Vagina (tissue), 2 donors: ENCODE data around the gene DOCK4. TPM values are rescaled to one million over a fixed set of nuclear protein-coding genes. Genes with fewer than 3 reads are reported as not detected.

Experiments
- DNase-seq, 2 donors: peaks; one replicate each; pipeline ENCODE4 v3.0.0-alpha.2; 2017; ENCODE audit errors: extremely low spot score in 2 of 2
- H3K27ac ChIP-seq: fragments of 200-600 bp; sonication (generic); one replicate; pipeline ENCODE4 v1.5.1; 2019
- H3K27me3 ChIP-seq: fragments of 200-600 bp; sonication (generic); one replicate; pipeline ENCODE4 v1.5.1; 2019
- H3K36me3 ChIP-seq, 2 donors: fragments of 200-600 bp; sonication (generic); one replicate each; pipeline ENCODE4 v1.5.1; 2017 to 2019
- H3K4me1 ChIP-seq: fragments of 200-600 bp; sonication (generic); one replicate; pipeline ENCODE4 v1.5.1; 2019
- H3K4me3 ChIP-seq, 2 donors: fragments of 200-600 bp; sonication (generic); 1 replicate in 1 of 2; 2 replicates in 1 of 2; pipeline ENCODE4 v1.5.1; 2016 to 2019
- H3K9me3 ChIP-seq: fragments of 200-600 bp; sonication (generic); one replicate; pipeline ENCODE4 v1.5.1; 2019
- POLR2A ChIP-seq, 2 donors: fragments of 450-650 bp; IDR thresholded peaks; one replicate each; pipeline ENCODE4 v1.6.1; 2017; ENCODE audit warnings: antibody characterized with exemption in 2 of 2, mild to moderate bottlenecking in 2 of 2, moderate library complexity in 2 of 2
- POLR2AphosphoS5 ChIP-seq, 2 donors: sonication (generic); formaldehyde crosslinking; IDR thresholded peaks; one replicate each; pipeline ENCODE4 v1.9.0; 2017; ENCODE audit warnings: antibody characterized with exemption in 2 of 2, mild to moderate bottlenecking in 2 of 2, low read depth in 1 of 2; ENCODE audit not compliant: insufficient read depth in 1 of 2
- intact Hi-C: fragments of 100-400 bp; cut with DNase I; formaldehyde crosslinking; loops from one replicate; pipeline ENCODE4 v1.15.1; 2023
- total RNA-seq: library from RNA; depleted of rRNA; stranded (reverse); fragments of >200 nt; gene quantifications from one replicate; pipeline ENCODE4 v1.2.3, GENCODE V29; 2016
- TF ChIP-seq, protein P1 (sequence below), 3 experiments: fragments of 450-650 bp in 2 of 3; fragments of 200-600 bp in 1 of 3; sonication (generic) in 1 of 3; IDR thresholded peaks; one replicate each; pipeline ENCODE4 v1.5.1; 2017 to 2019; ENCODE audit warnings: antibody characterized with exemption in 3 of 3, mild to moderate bottlenecking in 2 of 3, moderate library complexity in 2 of 3

Gene DOCK4
- total RNA-seq, 1 donor from 2014 or later, result 40.3 TPM

DNA sequence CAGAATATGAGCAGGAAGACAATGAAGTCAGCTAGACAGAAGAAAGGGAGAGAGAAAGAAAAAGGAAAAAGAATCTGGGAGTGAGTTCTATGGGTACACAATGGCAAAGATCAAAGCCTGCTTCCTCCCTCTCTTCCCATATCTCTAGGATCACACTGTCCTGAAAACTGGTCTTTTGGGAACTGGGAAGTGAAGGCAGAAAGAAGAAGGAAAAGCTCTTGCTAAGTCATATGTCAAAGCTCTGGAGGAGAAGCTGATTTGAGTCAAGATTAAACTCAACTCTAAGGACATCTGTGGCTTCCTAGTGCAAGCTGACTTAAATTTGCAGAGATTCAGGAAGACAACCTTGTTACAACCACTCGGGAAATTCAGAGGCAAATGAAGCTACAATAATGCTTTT lies 147.5 kb downstream of the DOCK4 start:
- no peak overlapping the region for H3K27ac ChIP-seq
- no peak overlapping the region for H3K4me3 ChIP-seq
- peaks cover 7% of the 10 kb centered on the region for H3K4me1 ChIP-seq
- H3K36me3 ChIP-seq, result no peaks in the 10 kb centered on the region
- intact Hi-C loops, result no loop called here
- no peaks in the 10 kb centered on the region for H3K9me3 ChIP-seq
- TF ChIP-seq, protein P1, sequence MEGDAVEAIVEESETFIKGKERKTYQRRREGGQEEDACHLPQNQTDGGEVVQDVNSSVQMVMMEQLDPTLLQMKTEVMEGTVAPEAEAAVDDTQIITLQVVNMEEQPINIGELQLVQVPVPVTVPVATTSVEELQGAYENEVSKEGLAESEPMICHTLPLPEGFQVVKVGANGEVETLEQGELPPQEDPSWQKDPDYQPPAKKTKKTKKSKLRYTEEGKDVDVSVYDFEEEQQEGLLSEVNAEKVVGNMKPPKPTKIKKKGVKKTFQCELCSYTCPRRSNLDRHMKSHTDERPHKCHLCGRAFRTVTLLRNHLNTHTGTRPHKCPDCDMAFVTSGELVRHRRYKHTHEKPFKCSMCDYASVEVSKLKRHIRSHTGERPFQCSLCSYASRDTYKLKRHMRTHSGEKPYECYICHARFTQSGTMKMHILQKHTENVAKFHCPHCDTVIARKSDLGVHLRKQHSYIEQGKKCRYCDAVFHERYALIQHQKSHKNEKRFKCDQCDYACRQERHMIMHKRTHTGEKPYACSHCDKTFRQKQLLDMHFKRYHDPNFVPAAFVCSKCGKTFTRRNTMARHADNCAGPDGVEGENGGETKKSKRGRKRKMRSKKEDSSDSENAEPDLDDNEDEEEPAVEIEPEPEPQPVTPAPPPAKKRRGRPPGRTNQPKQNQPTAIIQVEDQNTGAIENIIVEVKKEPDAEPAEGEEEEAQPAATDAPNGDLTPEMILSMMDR (IDR thresholded peaks at IDR 0.05), result no peak
- TF ChIP-seq POLR2AphosphoS5 (IDR thresholded peaks at IDR 0.05; ENCODE audit: insufficient read depth in 1 of 2, low read depth in 1 of 2) (no peak), POLR2A (IDR thresholded peaks at IDR 0.05) (no peak)
- H3K27me3 ChIP-seq, result no peaks in the 10 kb centered on the region
- DNase-seq, result no peak

GRCh38 chr7:112056409-112056808 lies 149.8 kb downstream of the DOCK4 start:
- Histone ChIP-seq H3K36me3 (no peaks in the 10 kb centered on the region), H3K27ac (no peak overlapping the region), H3K27me3 (no peaks in the 10 kb centered on the region), H3K4me3 (no peak overlapping the region), H3K9me3 (no peaks in the 10 kb centered on the region), H3K4me1 (peaks cover 12% of the 10 kb centered on the region)
- intact Hi-C loops, result no loop called here
- TF ChIP-seq POLR2AphosphoS5 (IDR thresholded peaks at IDR 0.05; ENCODE audit: insufficient read depth in 1 of 2, low read depth in 1 of 2), result no peak
- TF ChIP-seq POLR2A (IDR thresholded peaks at IDR 0.05), result no peak
- TF ChIP-seq, protein P1 (IDR thresholded peaks at IDR 0.05), result no peak
- no peak for DNase-seq

DNA sequence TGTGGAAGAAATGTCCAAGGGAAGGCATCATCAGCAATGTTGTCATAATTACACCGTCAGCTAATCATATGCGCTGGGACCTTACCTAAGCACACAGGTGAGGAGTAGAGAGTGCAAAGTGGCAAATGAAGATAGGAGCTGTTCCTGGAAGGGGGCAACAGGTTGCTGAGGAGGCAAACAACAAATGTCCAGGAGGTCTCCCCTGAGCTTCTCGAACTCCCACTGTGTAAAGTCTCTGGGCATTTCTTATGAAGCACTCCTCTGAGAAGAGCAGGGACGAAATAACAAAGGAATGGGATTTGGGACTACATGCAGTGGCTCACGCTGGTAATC lies 152.5 kb downstream of the DOCK4 start:
- TF ChIP-seq POLR2AphosphoS5 (IDR thresholded peaks at IDR 0.05; ENCODE audit: insufficient read depth in 1 of 2, low read depth in 1 of 2), result no peak
- TF ChIP-seq POLR2A (IDR thresholded peaks at IDR 0.05), result no peak
- TF ChIP-seq, protein P1 (IDR thresholded peaks at IDR 0.05), result no peak
- Histone ChIP-seq H3K9me3 (no peaks in the 10 kb centered on the region), H3K27me3 (no peaks in the 10 kb centered on the region), H3K4me1 (peaks cover 16% of the 10 kb centered on the region), H3K36me3 (no peaks in the 10 kb centered on the region), H3K27ac (no peak overlapping the region), H3K4me3 (no peak overlapping the region)
- intact Hi-C loops, result no loop called here
- no peak for DNase-seq

GRCh38 chr7:112052993-112053736 lies 153.0 kb downstream of the DOCK4 start:
- H3K9me3 ChIP-seq, result no peaks in the 10 kb centered on the region
- H3K4me1 ChIP-seq, result peaks cover 16% of the 10 kb centered on the region
- no peak overlapping the region for H3K4me3 ChIP-seq
- H3K36me3 ChIP-seq, result no peaks in the 10 kb centered on the region
- no peaks in the 10 kb centered on the region for H3K27me3 ChIP-seq
- TF ChIP-seq POLR2A (IDR thresholded peaks at IDR 0.05) (no peak), POLR2AphosphoS5 (IDR thresholded peaks at IDR 0.05; ENCODE audit: insufficient read depth in 1 of 2, low read depth in 1 of 2) (no peak)
- TF ChIP-seq, protein P1 (IDR thresholded peaks at IDR 0.05), result no peak
- intact Hi-C loops, result no loop called here
- no peak overlapping the region for H3K27ac ChIP-seq
- no peak for DNase-seq

DNA sequence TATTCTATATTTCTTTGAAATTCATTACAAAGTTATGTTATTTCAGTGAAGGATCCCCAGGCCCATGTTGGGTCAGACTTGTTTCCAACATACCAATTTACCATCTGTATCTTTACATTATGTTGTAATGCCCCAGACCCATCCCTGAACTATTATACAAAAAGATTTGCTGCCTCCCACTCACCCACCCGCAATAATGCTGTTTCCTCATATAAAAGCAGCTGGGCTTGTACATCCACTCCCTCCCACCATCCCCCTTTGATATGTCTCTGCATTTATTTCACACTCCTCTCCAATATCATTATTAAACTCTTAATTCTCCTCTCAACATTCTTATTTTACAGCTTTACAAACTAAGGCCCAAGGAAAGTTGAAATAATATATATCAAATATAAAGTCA lies 153.7 kb downstream of the DOCK4 start:
- no peak for DNase-seq
- H3K27me3 ChIP-seq, result no peaks in the 10 kb centered on the region
- no peaks in the 10 kb centered on the region for H3K9me3 ChIP-seq
- no peaks in the 10 kb centered on the region for H3K36me3 ChIP-seq
- peaks cover 16% of the 10 kb centered on the region for H3K4me1 ChIP-seq
- TF ChIP-seq POLR2AphosphoS5 (IDR thresholded peaks at IDR 0.05; ENCODE audit: insufficient read depth in 1 of 2, low read depth in 1 of 2) (no peak), POLR2A (IDR thresholded peaks at IDR 0.05) (no peak)
- TF ChIP-seq, protein P1 (IDR thresholded peaks at IDR 0.05), result no peak
- intact Hi-C loops, result no loop called here
- no peak overlapping the region for H3K4me3 ChIP-seq
- H3K27ac ChIP-seq, result no peak overlapping the region
